Stomach (tissue), 4 donors: ENCODE results near the gene PLCG2.

Source experiments
- POLR2A ChIP-seq, 4 donors: fragments of 450-650 bp; IDR thresholded peaks; one replicate each; pipeline ENCODE4 v1.6.1; 2016; ENCODE audit warnings: antibody characterized with exemption in 4 of 4, control low read depth in 2 of 4, mild to moderate bottlenecking in 1 of 4, moderate library complexity in 1 of 4
- POLR2AphosphoS5 ChIP-seq, 3 donors: sonication (generic); formaldehyde crosslinking; IDR thresholded peaks; one replicate each; pipeline ENCODE4 v1.6.1; 2016; ENCODE audit warnings: antibody characterized with exemption in 3 of 3
- TF ChIP-seq, protein P1 (sequence below), 7 experiments: fragments of 450-650 bp in 4 of 7; fragments of 200-600 bp in 3 of 7; sonication (generic) in 3 of 7; IDR thresholded peaks; one replicate each; pipeline ENCODE4 v1.5.1; 2016 to 2019; ENCODE audit warnings: antibody characterized with exemption in 7 of 7, control low read depth in 2 of 7, mild to moderate bottlenecking in 1 of 7

DNA sequence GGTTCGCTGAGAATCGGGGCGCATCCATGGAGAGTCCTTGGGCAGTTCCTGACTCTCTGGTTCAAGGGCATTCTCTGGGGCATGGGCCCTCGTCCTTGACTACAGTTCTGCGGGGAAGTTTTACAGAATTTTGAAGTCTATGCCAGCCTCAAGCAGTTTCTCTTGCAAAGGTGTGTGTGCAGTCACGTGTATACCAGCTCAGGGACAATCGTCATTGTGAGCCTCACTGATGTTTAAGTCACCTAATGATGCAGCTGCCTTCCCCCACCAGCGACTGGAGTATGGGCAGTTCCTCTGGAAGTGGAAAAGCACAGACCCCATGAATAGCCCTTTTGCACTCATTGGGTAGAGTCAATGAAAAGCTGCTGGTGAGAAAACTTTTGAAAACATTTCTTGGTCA lies 1.3 kb downstream of the PLCG2 start:
- TF ChIP-seq POLR2A (IDR thresholded peaks at IDR 0.05) (no peak), POLR2AphosphoS5 (IDR thresholded peaks at IDR 0.05) (no peak)
- TF ChIP-seq, protein P1, sequence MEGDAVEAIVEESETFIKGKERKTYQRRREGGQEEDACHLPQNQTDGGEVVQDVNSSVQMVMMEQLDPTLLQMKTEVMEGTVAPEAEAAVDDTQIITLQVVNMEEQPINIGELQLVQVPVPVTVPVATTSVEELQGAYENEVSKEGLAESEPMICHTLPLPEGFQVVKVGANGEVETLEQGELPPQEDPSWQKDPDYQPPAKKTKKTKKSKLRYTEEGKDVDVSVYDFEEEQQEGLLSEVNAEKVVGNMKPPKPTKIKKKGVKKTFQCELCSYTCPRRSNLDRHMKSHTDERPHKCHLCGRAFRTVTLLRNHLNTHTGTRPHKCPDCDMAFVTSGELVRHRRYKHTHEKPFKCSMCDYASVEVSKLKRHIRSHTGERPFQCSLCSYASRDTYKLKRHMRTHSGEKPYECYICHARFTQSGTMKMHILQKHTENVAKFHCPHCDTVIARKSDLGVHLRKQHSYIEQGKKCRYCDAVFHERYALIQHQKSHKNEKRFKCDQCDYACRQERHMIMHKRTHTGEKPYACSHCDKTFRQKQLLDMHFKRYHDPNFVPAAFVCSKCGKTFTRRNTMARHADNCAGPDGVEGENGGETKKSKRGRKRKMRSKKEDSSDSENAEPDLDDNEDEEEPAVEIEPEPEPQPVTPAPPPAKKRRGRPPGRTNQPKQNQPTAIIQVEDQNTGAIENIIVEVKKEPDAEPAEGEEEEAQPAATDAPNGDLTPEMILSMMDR (IDR thresholded peaks at IDR 0.05) = no peak
